IMR-90 (cell line): ENCODE data around the gene KDELR1.

Source experiments
- BHLHE40 ChIP-seq: fragments of 150-350 bp; IDR thresholded peaks from 2 replicates; pipeline ENCODE4 v1.6.1; 2016; ENCODE audit warnings: mild to moderate bottlenecking, low read depth, low read length
- POLR2A ChIP-seq: IDR thresholded peaks from 2 replicates; pipeline ENCODE4 v1.6.1; 2012; ENCODE audit warnings: mild to moderate bottlenecking, low read depth, low read length
- RAD21 ChIP-seq: IDR thresholded peaks from 2 replicates; pipeline ENCODE4 v1.6.1; 2012; ENCODE audit warnings: low read length, improper control_type of control experiment
- SMC3 ChIP-seq: fragments of 150-350 bp; IDR thresholded peaks from 2 replicates; pipeline ENCODE4 v1.6.1; 2016; ENCODE audit warnings: low read depth, mild to moderate bottlenecking, antibody characterized with exemption, low read length, moderate library complexity
- TF ChIP-seq, protein P1 (sequence below): conservative IDR thresholded peaks from 2 replicates; pipeline ENCODE4 v1.5.1; 2012; ENCODE audit warnings: mild to moderate bottlenecking, low read depth, low read length, improper control_type of control experiment
- TF ChIP-seq, protein P2 (sequence below): fragments of 150-350 bp; IDR thresholded peaks from 2 replicates; pipeline ENCODE4 v1.6.1; 2016; ENCODE audit warnings: low read depth, mild to moderate bottlenecking, low read length, moderate library complexity, borderline replicate concordance

DNA sequence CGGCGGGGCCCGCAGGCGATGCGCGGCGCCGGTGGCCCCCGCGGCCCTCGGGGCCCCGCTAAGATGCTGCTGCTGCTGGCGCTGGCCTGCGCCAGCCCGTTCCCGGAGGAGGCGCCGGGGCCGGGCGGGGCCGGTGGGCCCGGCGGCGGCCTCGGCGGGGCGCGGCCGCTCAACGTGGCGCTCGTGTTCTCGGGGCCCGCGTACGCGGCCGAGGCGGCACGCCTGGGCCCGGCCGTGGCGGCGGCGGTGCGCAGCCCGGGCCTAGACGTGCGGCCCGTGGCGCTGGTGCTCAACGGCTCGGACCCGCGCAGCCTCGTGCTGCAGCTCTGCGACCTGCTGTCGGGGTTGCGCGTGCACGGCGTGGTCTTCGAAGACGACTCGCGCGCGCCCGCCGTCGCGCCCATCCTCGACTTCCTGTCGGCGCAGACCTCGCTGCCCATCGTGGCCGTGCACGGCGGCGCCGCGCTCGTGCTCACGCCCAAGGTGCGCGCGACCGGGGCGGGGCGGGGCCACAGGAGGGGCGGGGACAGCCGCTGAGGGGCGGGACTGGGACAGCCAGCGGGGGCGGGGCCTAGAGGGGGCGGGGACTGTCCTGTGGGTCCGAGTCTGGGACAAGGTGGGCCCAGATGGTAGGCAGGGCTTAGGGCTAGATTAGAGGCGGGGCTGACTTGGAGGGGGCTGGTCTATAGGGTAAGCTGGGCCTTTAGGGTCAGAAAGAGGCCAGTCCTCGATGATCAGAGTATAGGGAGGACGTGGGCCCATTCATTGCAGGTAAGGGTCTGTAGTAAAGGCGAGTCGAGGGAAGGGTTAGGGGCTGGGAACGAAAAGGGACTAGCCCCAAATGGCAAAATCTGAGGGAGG lies 7.3 kb upstream of the KDELR1 start:
- TF ChIP-seq POLR2A (no peak), BHLHE40 (no peak), SMC3 (no peak), RAD21 (no peak)
- TF ChIP-seq, protein P1, sequence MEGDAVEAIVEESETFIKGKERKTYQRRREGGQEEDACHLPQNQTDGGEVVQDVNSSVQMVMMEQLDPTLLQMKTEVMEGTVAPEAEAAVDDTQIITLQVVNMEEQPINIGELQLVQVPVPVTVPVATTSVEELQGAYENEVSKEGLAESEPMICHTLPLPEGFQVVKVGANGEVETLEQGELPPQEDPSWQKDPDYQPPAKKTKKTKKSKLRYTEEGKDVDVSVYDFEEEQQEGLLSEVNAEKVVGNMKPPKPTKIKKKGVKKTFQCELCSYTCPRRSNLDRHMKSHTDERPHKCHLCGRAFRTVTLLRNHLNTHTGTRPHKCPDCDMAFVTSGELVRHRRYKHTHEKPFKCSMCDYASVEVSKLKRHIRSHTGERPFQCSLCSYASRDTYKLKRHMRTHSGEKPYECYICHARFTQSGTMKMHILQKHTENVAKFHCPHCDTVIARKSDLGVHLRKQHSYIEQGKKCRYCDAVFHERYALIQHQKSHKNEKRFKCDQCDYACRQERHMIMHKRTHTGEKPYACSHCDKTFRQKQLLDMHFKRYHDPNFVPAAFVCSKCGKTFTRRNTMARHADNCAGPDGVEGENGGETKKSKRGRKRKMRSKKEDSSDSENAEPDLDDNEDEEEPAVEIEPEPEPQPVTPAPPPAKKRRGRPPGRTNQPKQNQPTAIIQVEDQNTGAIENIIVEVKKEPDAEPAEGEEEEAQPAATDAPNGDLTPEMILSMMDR, result no peak
- TF ChIP-seq, protein P2, sequence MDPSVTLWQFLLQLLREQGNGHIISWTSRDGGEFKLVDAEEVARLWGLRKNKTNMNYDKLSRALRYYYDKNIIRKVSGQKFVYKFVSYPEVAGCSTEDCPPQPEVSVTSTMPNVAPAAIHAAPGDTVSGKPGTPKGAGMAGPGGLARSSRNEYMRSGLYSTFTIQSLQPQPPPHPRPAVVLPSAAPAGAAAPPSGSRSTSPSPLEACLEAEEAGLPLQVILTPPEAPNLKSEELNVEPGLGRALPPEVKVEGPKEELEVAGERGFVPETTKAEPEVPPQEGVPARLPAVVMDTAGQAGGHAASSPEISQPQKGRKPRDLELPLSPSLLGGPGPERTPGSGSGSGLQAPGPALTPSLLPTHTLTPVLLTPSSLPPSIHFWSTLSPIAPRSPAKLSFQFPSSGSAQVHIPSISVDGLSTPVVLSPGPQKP, result no peak
